A549 (cell line): ENCODE measurements around the gene SEPSECS. TPM values are rescaled to one million over a fixed set of nuclear protein-coding genes. Genes with fewer than 3 reads are reported as not detected.

Experiments
- ATAC-seq, 2 experiments: fragments of 200-7000 bp in 1 of 2; fragments of >200 bp in 1 of 2; cut with Nextera tagmentation in 1 of 2; cut with Tn5 transposase in 1 of 2; 3 replicates each; pipeline versions ENCODE4 v1.8.0 to v1.9.1; 2018 to 2020; ENCODE audit warnings: mild to moderate bottlenecking in 1 of 2, moderate library complexity in 1 of 2
- CTCF ChIA-PET: fragments of 300-600 bp; sonication (Branson Sonifier 250); formaldehyde crosslinking; extraction: SDS; loops from one replicate; lab custom pipeline; 2021; ENCODE audit warnings: antibody characterized with exemption, inconsistent platforms; lab: Yijun Ruan, JAX
- POLR2A ChIA-PET: fragments of 350-600 bp; formaldehyde crosslinking; extraction: SDS; loops from one replicate; lab custom pipeline; 2021; ENCODE audit warnings: antibody characterized with exemption, inconsistent platforms; lab: Yijun Ruan, JAX
- DNase-seq, 2 experiments: peaks; one replicate each; pipeline versions ENCODE4 v3.0.0 to v3.0.0-alpha.2; 2011 to 2016; ENCODE audit warnings: low read depth in 1 of 2, low spot score in 1 of 2
- FAIRE-seq: peaks from 2 replicates; lab custom pipeline; 2011; peaks lifted over from hg19 to GRCh38; lab: Jason Lieb, UNC
- H3K27ac ChIP-seq, 2 experiments: fragments of >200 bp; sonication (Bioruptor Twin); formaldehyde crosslinking; 3 replicates each; pipeline ENCODE4 v1.5.1; 2016 to 2017
- H3K4me1 ChIP-seq: fragments of >200 bp; sonication (Bioruptor Twin); formaldehyde crosslinking; 3 replicates; pipeline ENCODE4 v1.6.1; 2016
- H3K4me2 ChIP-seq: fragments of >200 bp; sonication (Bioruptor Twin); formaldehyde crosslinking; 3 replicates; pipeline ENCODE4 v1.6.1; 2016
- H3K4me3 ChIP-seq: fragments of >200 bp; sonication (Bioruptor Twin); formaldehyde crosslinking; 3 replicates; pipeline ENCODE4 v1.5.1; 2016
- H3K9me3 ChIP-seq: fragments of >200 bp; sonication (Bioruptor Twin); formaldehyde crosslinking; 3 replicates; pipeline ENCODE4 v1.6.1; 2016
- BHLHE40 ChIP-seq: IDR thresholded peaks from 2 replicates; pipeline ENCODE4 v1.6.1; 2012; ENCODE audit warnings: low read depth, low read length, inconsistent platforms
- CBX8 ChIP-seq: fragments of 200-600 bp; sonication (generic); IDR thresholded peaks from 2 replicates; pipeline ENCODE4 v1.6.1; 2016
- CEBPB ChIP-seq, 2 experiments: fragments of >200 bp in 1 of 2; sonication (Bioruptor Twin) in 1 of 2; formaldehyde crosslinking in 1 of 2; IDR thresholded peaks; 2 replicates each; pipeline ENCODE4 v1.6.1; 2012 to 2016
- CHD2 ChIP-seq: fragments of 150-350 bp; IDR thresholded peaks from 2 replicates; pipeline ENCODE4 v1.6.1; 2014; ENCODE audit warnings: low read length; ENCODE audit not compliant: partially characterized antibody
- ELK1 ChIP-seq: fragments of 150-350 bp; IDR thresholded peaks from 2 replicates; pipeline ENCODE4 v1.6.1; 2014; ENCODE audit warnings: low read depth, mild to moderate bottlenecking, low read length
- EP300 ChIP-seq, 2 experiments: fragments of >200 bp; sonication (Bioruptor Twin); formaldehyde crosslinking; IDR thresholded peaks; 2 replicates in 1 of 2; 3 replicates in 1 of 2; pipeline ENCODE4 v1.6.1; 2016 to 2017
- FOXS1 ChIP-seq: fragments of 250-450 bp; sonication (Bioruptor Pico); IDR thresholded peaks from 2 replicates; pipeline ENCODE4 v1.5.0; 2020; ENCODE audit warnings: mild to moderate bottlenecking, moderate library complexity
- HDAC2 ChIP-seq: fragments of 200-600 bp; sonication (generic); IDR thresholded peaks from 2 replicates; pipeline ENCODE4 v1.6.1; 2016
- HES2 ChIP-seq: fragments of >200 bp; sonication (Bioruptor Twin); formaldehyde crosslinking; IDR thresholded peaks from 2 replicates; pipeline ENCODE4 v1.6.1; 2016
- HEYL ChIP-seq: fragments of 250-450 bp; sonication (Bioruptor Pico); IDR thresholded peaks from 2 replicates; pipeline ENCODE4 v1.8.0; 2021; ENCODE audit warnings: mild to moderate bottlenecking, moderate library complexity
- HOXA7 ChIP-seq: fragments of 250-450 bp; sonication (Bioruptor Pico); IDR thresholded peaks from 2 replicates; pipeline ENCODE4 v1.5.0; 2020; ENCODE audit warnings: mild to moderate bottlenecking, moderate library complexity
- JUN ChIP-seq, 2 experiments: fragments of >200 bp; sonication (Bioruptor Twin); formaldehyde crosslinking; IDR thresholded peaks; 2 replicates in 1 of 2; 3 replicates in 1 of 2; pipeline ENCODE4 v1.6.1; 2016 to 2017
- JUNB ChIP-seq: fragments of >200 bp; sonication (Bioruptor Twin); formaldehyde crosslinking; IDR thresholded peaks from 2 replicates; pipeline ENCODE4 v1.6.1; 2016
- KDM5A ChIP-seq: fragments of 200-600 bp; sonication (generic); IDR thresholded peaks from 2 replicates; pipeline ENCODE4 v1.6.1; 2016; ENCODE audit warnings: antibody characterized with exemption, mild to moderate bottlenecking
- NFE2L2 ChIP-seq: fragments of 150-350 bp; conservative IDR thresholded peaks from 2 replicates; pipeline ENCODE4 v1.6.1; 2014; ENCODE audit warnings: low read length
- NR3C1 ChIP-seq: fragments of >200 bp; sonication (Bioruptor Twin); formaldehyde crosslinking; IDR thresholded peaks from 3 replicates; pipeline ENCODE4 v1.6.1; 2017
- PBX3 ChIP-seq: IDR thresholded peaks from 2 replicates; pipeline ENCODE4 v1.6.1; 2012
- PHF8 ChIP-seq: fragments of 200-600 bp; sonication (generic); IDR thresholded peaks from 2 replicates; pipeline ENCODE4 v1.6.1; 2016; ENCODE audit warnings: low read depth, mild to moderate bottlenecking, antibody characterized with exemption, moderate library complexity, borderline replicate concordance
- POLR2A ChIP-seq: IDR thresholded peaks from 2 replicates; pipeline ENCODE4 v1.6.1; 2012; ENCODE audit warnings: mild to moderate bottlenecking, low read length
- POLR2AphosphoS2 ChIP-seq: conservative IDR thresholded peaks from 2 replicates; pipeline ENCODE4 v1.6.1; 2012; ENCODE audit warnings: low read length, improper control_type of control experiment, inconsistent platforms
- RFX5 ChIP-seq: fragments of 450-650 bp; IDR thresholded peaks from 2 replicates; pipeline ENCODE4 v1.7.1; 2014; ENCODE audit warnings: antibody characterized with exemption, mild to moderate bottlenecking, moderate library complexity
- SMC3 ChIP-seq: fragments of >200 bp; sonication (Bioruptor Twin); formaldehyde crosslinking; IDR thresholded peaks from 3 replicates; pipeline ENCODE4 v1.6.1; 2018; ENCODE audit warnings: inconsistent platforms
- ZC3H11A ChIP-seq: fragments of 450-650 bp; IDR thresholded peaks from 2 replicates; pipeline ENCODE4 v1.6.1; 2014; ENCODE audit warnings: antibody characterized with exemption, mild to moderate bottlenecking
- WGBS: methylation state at CpG from one replicate; pipeline ENCODE4 v1.1.6; 2017; ENCODE audit errors: missing lambda C conversion rate; 5-methylcytosine and 5-hydroxymethylcytosine counted together
- polyA plus RNA-seq, 4 experiments: library from polyadenylated mRNA; depleted of rRNA in 3 of 4; stranded (reverse); fragments of >200 nt; fragmentation: RNase III in 1 of 4; extraction: RNeasy Plus Mini Kit Qiagen cat#74134 plus additional on column Dnase treatment in 1 of 4; gene quantifications; 2 replicates in 3 of 4; 3 replicates in 1 of 4; pipeline ENCODE4 v1.2.3, GENCODE V29; 2011 to 2017
- TF ChIP-seq, protein P1 (sequence below): fragments of >200 bp; sonication (Bioruptor Twin); formaldehyde crosslinking; IDR thresholded peaks from 3 replicates; pipeline ENCODE4 v1.6.1; 2016
- TF ChIP-seq, protein P2 (sequence below): IDR thresholded peaks from 2 replicates; pipeline ENCODE4 v1.6.1; 2012; ENCODE audit warnings: low read depth, borderline replicate concordance

The SEPSECS gene
- polyA plus RNA-seq, 2 of the 4 experiments (the other 2 are of a cell fraction), result 2.9 to 9.7 TPM

DNA sequence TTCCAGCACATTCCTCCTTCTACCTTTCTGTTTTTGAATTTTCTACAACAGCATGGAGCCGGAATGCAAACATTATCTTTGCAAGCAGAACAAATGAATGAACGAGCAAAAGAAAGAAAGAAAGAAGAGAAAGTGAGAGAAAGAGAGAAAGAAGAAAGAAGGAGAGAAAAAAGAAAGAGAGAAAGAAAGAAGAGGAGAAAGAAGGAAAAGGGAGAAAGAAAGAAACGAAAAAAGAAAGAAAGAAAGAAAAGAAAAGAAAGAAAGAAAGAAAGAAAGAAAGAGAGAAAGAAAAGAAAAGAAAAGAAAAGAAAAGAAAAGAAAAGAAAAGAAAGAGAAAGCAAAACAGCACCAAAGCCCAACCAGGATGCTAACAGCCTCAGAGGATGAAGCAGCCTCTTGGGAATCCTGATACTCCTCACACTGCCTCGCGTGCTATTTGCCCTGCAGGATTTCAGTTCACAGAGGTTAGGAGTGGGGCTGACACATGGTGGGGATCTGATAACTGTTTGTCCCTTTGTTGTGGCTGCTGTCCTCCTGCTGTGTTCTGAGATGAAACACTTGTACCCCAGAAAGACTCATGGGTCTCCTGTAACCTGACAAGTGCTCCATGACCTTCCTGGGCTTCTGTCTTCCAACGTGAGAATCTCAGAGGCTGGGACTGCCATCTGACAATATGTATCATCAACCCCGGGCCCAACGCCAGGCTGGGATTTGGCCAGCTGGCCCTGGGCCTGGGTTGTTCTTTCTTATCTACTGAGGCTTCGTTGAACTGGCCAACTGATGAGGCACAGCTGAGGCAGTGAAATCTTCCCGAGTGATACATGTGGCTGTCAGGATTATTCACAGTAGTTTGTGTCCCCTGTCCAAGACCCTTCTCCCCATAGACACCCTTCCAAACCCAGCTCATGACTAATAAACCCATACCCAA lies 61.0 kb downstream of the SEPSECS start (continued):
- TF ChIP-seq HDAC2 (no peak), KDM5A (no peak), POLR2AphosphoS2 (no peak), PBX3 (no peak), FOXS1 (CRISPR knock-in tag) (no peak)

GRCh38 chr4:25096981-25097443 lies 63.2 kb downstream of the SEPSECS start:
- FAIRE-seq (no peak), DNase-seq (no peak), ATAC-seq (no peak)
- 58% methylated on average over 11 of the region's 11 CpGs for WGBS
- no peak overlapping the region for H3K27ac ChIP-seq
- no peak overlapping the region for H3K4me3 ChIP-seq
- POLR2A ChIA-PET, result no interaction called here
- CTCF ChIA-PET, result interaction anchor here (0.7 to 1.5 kb wide), 2 partner anchors 8 to 12 kb away, joined by 3 read pairs; no protein-coding TSS in a partner anchor
- H3K4me1 ChIP-seq, result no peaks in the 10 kb centered on the region
- H3K9me3 ChIP-seq, result peaks cover 11% of the 10 kb centered on the region; the same call in 1 of the 3 replicates
- H3K4me2 ChIP-seq, result no peak overlapping the region
- TF ChIP-seq CEBPB (IDR thresholded peaks at IDR 0.05) (no peak), NFE2L2 (no peak), HOXA7 (CRISPR knock-in tag) (no peak), PHF8 (no peak), POLR2AphosphoS2 (no peak), CBX8 (no peak)

DNA sequence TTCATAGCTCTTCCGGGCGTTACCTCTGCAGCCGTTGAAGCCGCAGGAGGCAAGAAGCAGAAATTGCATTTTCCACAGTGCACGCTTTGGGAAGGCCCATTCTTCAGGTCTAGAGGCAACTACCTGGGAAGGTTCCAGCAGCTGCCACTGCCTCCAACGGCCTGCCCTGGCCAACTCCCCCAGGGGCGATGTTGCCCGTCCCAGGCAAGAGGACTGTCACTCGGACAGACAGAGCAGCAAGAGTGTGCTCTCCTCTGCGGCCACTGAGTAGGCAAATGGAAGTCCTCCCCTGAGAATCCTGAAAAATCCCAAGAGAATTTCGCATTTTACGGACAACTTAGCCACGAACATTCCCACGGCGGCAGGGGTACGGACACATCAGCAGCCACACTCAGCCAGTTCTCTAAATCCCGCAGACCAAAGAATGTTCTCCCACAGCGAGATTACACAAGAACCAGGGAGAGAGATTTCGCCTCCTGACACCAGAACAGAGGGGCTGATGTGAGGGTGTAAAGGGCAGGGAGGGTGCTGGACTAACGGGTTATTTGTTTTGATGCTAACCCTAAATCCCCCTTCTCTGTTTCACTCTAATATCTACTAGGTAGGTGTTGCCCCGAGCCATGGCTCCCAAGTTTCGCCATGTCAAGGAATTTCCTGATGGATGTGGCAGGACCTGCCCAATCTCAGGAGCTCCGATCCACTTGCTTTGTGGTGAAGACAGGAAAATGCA lies 63.8 kb downstream of the SEPSECS start:
- no peak overlapping the region for H3K4me3 ChIP-seq
- WGBS, result 74% methylated on average over 20 of the region's 23 CpGs
- TF ChIP-seq CEBPB (IDR thresholded peaks at IDR 0.05) (no peak), HEYL (CRISPR knock-in tag) (no peak), NR3C1 (no peak), HES2 (no peak), JUNB (no peak), KDM5A (no peak), JUN (IDR thresholded peaks at IDR 0.05) (no peak), SMC3 (no peak), ELK1 (no peak), EP300 (IDR thresholded peaks at IDR 0.05) (no peak), CHD2 (no peak), BHLHE40 (no peak), FOXS1 (CRISPR knock-in tag) (no peak), ZC3H11A (no peak), POLR2A (no peak), RFX5 (no peak)
- TF ChIP-seq, protein P1, sequence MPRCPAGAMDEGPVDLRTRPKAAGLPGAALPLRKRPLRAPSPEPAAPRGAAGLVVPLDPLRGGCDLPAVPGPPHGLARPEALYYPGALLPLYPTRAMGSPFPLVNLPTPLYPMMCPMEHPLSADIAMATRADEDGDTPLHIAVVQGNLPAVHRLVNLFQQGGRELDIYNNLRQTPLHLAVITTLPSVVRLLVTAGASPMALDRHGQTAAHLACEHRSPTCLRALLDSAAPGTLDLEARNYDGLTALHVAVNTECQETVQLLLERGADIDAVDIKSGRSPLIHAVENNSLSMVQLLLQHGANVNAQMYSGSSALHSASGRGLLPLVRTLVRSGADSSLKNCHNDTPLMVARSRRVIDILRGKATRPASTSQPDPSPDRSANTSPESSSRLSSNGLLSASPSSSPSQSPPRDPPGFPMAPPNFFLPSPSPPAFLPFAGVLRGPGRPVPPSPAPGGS, result no peak
- TF ChIP-seq, protein P2, sequence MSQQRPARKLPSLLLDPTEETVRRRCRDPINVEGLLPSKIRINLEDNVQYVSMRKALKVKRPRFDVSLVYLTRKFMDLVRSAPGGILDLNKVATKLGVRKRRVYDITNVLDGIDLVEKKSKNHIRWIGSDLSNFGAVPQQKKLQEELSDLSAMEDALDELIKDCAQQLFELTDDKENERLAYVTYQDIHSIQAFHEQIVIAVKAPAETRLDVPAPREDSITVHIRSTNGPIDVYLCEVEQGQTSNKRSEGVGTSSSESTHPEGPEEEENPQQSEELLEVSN, result no peak
- TF ChIP-seq, all 56 proteins: peak for 0
- FAIRE-seq (no peak), DNase-seq (no peak), ATAC-seq (no peak)
- H3K9me3 ChIP-seq, result 0 out of 3 replicates have a peak, but pooled peaks cover 5% of the 10 kb centered on the region
- POLR2A ChIA-PET, result no interaction called here
- CTCF ChIA-PET, result interaction anchor here (1.5 kb wide), 1 partner anchor 12 kb away, joined by 3 read pairs; no protein-coding TSS in a partner anchor
- H3K4me1 ChIP-seq, result no peaks in the 10 kb centered on the region
- no peak overlapping the region for H3K4me2 ChIP-seq
- no peak overlapping the region for H3K27ac ChIP-seq
